Motor neuron (in vitro differentiated cells): Measurements from ENCODE around the gene PPARGC1A. TPM values are rescaled to one million over a fixed set of nuclear protein-coding genes. Genes with fewer than 3 reads are reported as not detected.

ENCODE experiments used
- ATAC-seq, 8 experiments: fragments of 200-7000 bp; cut with Tn5 transposase; replicated peaks in 6 of 8; 2 replicates each; pipeline ENCODE4 v1.8.0; 2021; ENCODE audit warnings: mild to moderate bottlenecking in 8 of 8, moderate library complexity in 8 of 8
- H3K27ac ChIP-seq, 2 donors: fragments of 250-450 bp; sonication (Bioruptor Pico); 2 replicates each; pipeline ENCODE4 v1.9.0; 2021; ENCODE audit warnings: antibody characterized with exemption in 2 of 2, mild to moderate bottlenecking in 2 of 2, moderate library complexity in 1 of 2
- H3K4me1 ChIP-seq, 2 donors: fragments of 250-450 bp; sonication (Bioruptor Pico); replicated peaks in 1 of 2; 2 replicates each; pipeline ENCODE4 v1.6.1; 2021; ENCODE audit warnings: antibody characterized with exemption in 2 of 2, mild to moderate bottlenecking in 2 of 2, moderate library complexity in 1 of 2
- H3K4me3 ChIP-seq, 5 donors: fragments of 250-450 bp; sonication (Bioruptor Pico); 2 replicates each; pipeline ENCODE4 v1.9.0; 2021; ENCODE audit warnings: antibody characterized with exemption in 5 of 5, mild to moderate bottlenecking in 5 of 5, moderate library complexity in 4 of 5
- WGBS, 10 experiments: fragments of 450-650 bp; shearing (Covaris generic); methylation state at CpG; one replicate each; pipeline ENCODE4 v1.0.0; 2022; 5-methylcytosine and 5-hydroxymethylcytosine counted together
- in situ Hi-C, 9 experiments: fragments of 400-800 bp; cut with MboI; loops; one replicate each; pipeline ENCODE4 v1.15.0; 2021; ENCODE audit warnings: low sequenced_read_pairs in 9 of 9, low pct_unique_long_range_greater_than_20kb in 2 of 9; ENCODE audit not compliant: unreplicated experiment in 9 of 9
- total RNA-seq, 8 experiments: library from RNA; unstranded; fragments of 300-600 nt; gene quantifications; 2 replicates each; pipeline versions ENCODE4 v1.2.3 to v1.2.4, GENCODE V29; 2022

Gene PPARGC1A
- total RNA-seq, 8 experiments from 2014 or later, result 2.4 to 138 (median 8.7) TPM

DNA sequence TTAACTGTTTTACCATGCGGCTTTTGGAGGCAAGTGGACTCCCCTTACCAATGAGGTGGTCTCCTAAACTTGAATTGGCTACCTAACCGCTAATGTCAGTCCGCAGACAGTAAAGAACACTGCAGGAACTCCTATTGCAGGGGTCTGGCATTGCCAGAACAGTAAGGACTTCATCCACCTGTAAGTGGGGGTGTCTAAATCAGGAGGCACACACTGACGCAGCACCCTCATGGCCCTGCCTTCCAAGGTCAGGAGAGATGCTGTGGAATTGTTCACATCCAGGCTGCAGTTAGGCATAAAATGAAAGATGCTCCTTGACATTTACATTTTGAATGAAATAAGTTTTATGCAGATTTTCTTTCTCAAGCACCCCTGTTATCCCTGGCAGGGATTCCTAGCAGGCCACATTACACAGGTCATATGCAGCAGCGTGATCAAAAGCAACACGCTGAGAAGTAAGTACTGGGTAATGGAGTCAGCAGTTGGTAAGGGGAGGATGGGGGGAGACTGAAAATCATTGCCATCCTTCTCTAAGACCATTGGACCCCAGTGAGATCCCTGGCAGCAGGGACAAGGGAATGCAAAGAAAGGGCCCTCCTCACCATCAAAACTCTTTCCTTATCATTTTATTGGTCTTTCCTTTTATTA, 3.8 kb downstream of the PPARGC1A start:
- peaks cover 13 to 27% of the 10 kb centered on the region in 2 donors for H3K4me1 ChIP-seq
- ATAC-seq, result no peak
- in situ Hi-C loops, result no loop called here
- H3K27ac ChIP-seq, result no peak overlapping the region
- H3K4me3 ChIP-seq, result no peak overlapping the region
- WGBS, 10 experiments, result 59 to 100% (median 85%) methylated on average over 1 to 6 of the region's 6 CpGs

- in situ Hi-C loops, result no loop called here
- Histone ChIP-seq H3K27ac (no peak overlapping the region), H3K4me1 (peaks cover 16 to 25% of the 10 kb centered on the region in 2 donors), H3K4me3 (no peak overlapping the region)
- WGBS, 10 experiments, result 0 to 83% (median 50%) methylated on average over 1 of the region's 1 CpG; no CpG with 5 or more reads in 3 of the 10 experiments
- ATAC-seq, result peak in 1 of 8 experiments; percentile 16
Observed at GRCh38 chr4:23884741-23885140, 5.1 kb downstream of the PPARGC1A start.

GRCh38 chr4:23884261-23884660, 5.6 kb downstream of the PPARGC1A start:
- Histone ChIP-seq H3K4me1 (peaks cover 17 to 24% of the 10 kb centered on the region in 2 donors), H3K27ac (no peak overlapping the region), H3K4me3 (no peak overlapping the region)
- in situ Hi-C loops, result no loop called here
- no peak for ATAC-seq

- no peak for ATAC-seq
- no peak overlapping the region for H3K4me3 ChIP-seq
- in situ Hi-C loops, result no loop called here
- H3K4me1 ChIP-seq, result peaks cover 18 to 32% of the 10 kb centered on the region in 2 donors
- 38 to 100% (median 82%) methylated on average over 1 to 5 of the region's 5 CpGs; no CpG with 5 or more reads in 2 of the 10 experiments for WGBS, 10 experiments
- H3K27ac ChIP-seq, result no peak overlapping the region
Observed at GRCh38 chr4:23882976-23883531, 6.8 kb downstream of the PPARGC1A start.

GRCh38 chr4:23881674-23882337, 8.0 kb downstream of the PPARGC1A start:
- no peak for ATAC-seq
- Histone ChIP-seq H3K27ac (no peak overlapping the region), H3K4me1 (peaks cover 17 to 26% of the 10 kb centered on the region in 2 donors), H3K4me3 (no peak overlapping the region)
- 83 to 100% (median 91%) methylated on average over 1 to 7 of the region's 8 CpGs; no CpG with 5 or more reads in 1 of the 10 experiments for WGBS, 10 experiments
- in situ Hi-C loops, result no loop called here

GRCh38 chr4:23881052-23881501, 8.8 kb downstream of the PPARGC1A start:
- H3K27ac ChIP-seq, result no peak overlapping the region
- peaks cover 17 to 26% of the 10 kb centered on the region in 2 donors for H3K4me1 ChIP-seq
- ATAC-seq, result peak in 5 of 8 experiments; percentile 53 to 78 (median 65)
- 50 to 100% (median 74%) methylated on average over 1 to 5 of the region's 5 CpGs; no CpG with 5 or more reads in 4 of the 10 experiments for WGBS, 10 experiments
- in situ Hi-C loops, result no loop called here
- H3K4me3 ChIP-seq, result no peak overlapping the region

DNA sequence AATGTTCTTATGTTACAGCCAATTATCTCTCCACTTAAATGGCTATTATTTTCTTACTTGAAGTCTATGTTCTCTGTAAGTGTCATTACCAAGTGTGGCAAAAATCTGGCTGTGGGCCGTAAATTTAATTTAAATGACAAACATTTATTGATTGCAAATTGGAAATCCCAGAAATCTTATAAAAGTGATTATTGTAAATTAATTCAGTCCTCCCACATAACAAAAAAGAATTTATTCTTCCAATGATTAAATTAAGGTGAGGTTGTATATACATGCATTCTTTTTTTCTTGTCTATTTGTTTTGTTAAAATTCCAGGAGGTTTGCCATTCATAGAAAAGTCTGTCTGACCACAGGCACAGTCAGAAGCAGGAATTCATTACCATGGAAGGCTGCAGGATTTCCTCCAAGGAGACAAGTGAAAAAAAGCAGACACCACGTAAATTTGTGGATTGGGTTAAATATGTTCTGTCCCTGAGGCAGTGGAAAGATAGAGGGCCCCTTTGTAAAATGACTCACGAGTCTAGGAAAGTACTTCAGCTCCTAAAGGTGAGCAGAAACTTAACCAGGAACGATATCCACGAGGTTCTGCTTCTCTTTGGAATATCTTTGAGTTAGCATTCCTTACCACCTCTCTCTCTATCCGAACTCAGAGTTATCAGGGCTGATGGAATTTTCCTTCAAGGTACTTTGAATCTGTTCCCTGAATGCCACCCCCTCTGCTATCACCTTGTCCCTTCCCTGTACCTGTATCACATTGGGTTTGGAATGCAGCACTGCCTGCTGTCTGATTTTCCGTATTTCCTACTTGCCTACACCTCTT, 10.7 kb downstream of the PPARGC1A start:
- in situ Hi-C loops, result no loop called here
- Histone ChIP-seq H3K4me1 (peaks cover 20 to 33% of the 10 kb centered on the region in 2 donors), H3K27ac (no peak overlapping the region), H3K4me3 (no peak overlapping the region)
- WGBS, 10 experiments, result 17 to 88% (median 63%) methylated on average over 2 to 7 of the region's 7 CpGs
- peak in 2 of 8 experiments; percentile 25 to 63 for ATAC-seq

GRCh38 chr4:23878246-23878891, 11.5 kb downstream of the PPARGC1A start:
- no peak for ATAC-seq
- in situ Hi-C loops, result no loop called here
- WGBS, 10 experiments, result 17 to 80% (median 38%) methylated on average over 3 to 6 of the region's 6 CpGs; no CpG with 5 or more reads in 3 of the 10 experiments
- Histone ChIP-seq H3K27ac (no peak overlapping the region), H3K4me1 (peaks cover 20 to 36% of the 10 kb centered on the region in 2 donors), H3K4me3 (no peak overlapping the region)

DNA sequence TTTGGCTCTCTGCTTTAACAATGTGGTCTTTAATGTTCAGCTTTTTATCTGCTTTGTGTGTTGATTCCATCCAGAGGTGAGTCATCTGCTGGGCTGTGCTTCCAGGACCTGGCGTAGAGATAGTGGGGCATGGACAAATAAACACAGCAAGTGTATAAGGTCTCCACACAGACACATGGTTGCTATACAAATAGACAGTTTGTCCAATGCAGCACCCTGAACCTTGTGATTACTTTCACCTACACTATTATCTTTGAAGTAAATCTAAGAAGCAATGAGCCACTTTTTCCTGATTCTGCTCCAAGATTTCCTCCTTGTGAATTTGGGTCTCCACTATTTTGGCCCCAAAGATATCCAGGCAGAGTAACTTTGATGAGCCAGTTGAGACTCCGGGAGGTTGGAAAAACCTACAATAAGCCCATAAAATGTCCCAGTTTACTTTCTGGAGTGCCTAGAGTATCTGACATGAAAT, 12.1 kb downstream of the PPARGC1A start:
- H3K27ac ChIP-seq, result no peak overlapping the region
- H3K4me1 ChIP-seq, result peaks cover 20 to 36% of the 10 kb centered on the region in 2 donors
- H3K4me3 ChIP-seq, result no peak overlapping the region
- ATAC-seq, result peak in 2 of 8 experiments; percentile 41 to 61
- in situ Hi-C loops, result no loop called here
- WGBS, 10 experiments, result 25 to 100% (median 83%) methylated on average over 1 to 2 of the region's 2 CpGs; no CpG with 5 or more reads in 1 of the 10 experiments

GRCh38 chr4:23876418-23877089, 13.3 kb downstream of the PPARGC1A start:
- 10 to 65% (median 54%) methylated on average over 2 to 3 of the region's 3 CpGs; no CpG with 5 or more reads in 4 of the 10 experiments for WGBS, 10 experiments
- H3K27ac ChIP-seq, result no peak overlapping the region
- H3K4me1 ChIP-seq, result peaks cover 20 to 36% of the 10 kb centered on the region in 2 donors
- no peak overlapping the region for H3K4me3 ChIP-seq
- peak in 1 of 8 experiments; percentile 31 for ATAC-seq
- in situ Hi-C loops, result no loop called here

- no peak overlapping the region for H3K4me3 ChIP-seq
- H3K27ac ChIP-seq, result no peak overlapping the region
- peaks cover 11 to 26% of the 10 kb centered on the region in 2 donors for H3K4me1 ChIP-seq
- 57 to 100% (median 89%) methylated on average over 1 to 6 of the region's 6 CpGs; no CpG with 5 or more reads in 1 of the 10 experiments for WGBS, 10 experiments
- ATAC-seq, result no peak
- in situ Hi-C loops, result no loop called here
Observed at GRCh38 chr4:23875317-23875716, 14.5 kb downstream of the PPARGC1A start.

GRCh38 chr4:23874536-23874901, 15.3 kb downstream of the PPARGC1A start:
- 53 to 100% (median 94%) methylated on average over 1 to 2 of the region's 2 CpGs; no CpG with 5 or more reads in 3 of the 10 experiments for WGBS, 10 experiments
- in situ Hi-C loops, result no loop called here
- ATAC-seq, result no peak
- Histone ChIP-seq H3K4me1 (peaks cover 11 to 26% of the 10 kb centered on the region in 2 donors), H3K27ac (no peak overlapping the region), H3K4me3 (no peak overlapping the region)
